Stomach (tissue), 9 donors: ENCODE results near the gene MAGEA11. TPM values are rescaled to one million over a fixed set of nuclear protein-coding genes. Genes with fewer than 3 reads are reported as not detected.
"Not testable (repeated sequence)": the region's sequence is repeated elsewhere in the genome, so short reads cannot be mapped to it uniquely, and the experiment has no call there.

Experiments used
- DNase-seq, 2 donors: peaks; one replicate each; pipeline versions ENCODE4 v3.0.0 to v3.0.0-alpha.2; 2013 to 2019
- H3K27ac ChIP-seq, 5 donors: fragments of 200-600 bp in 4 of 5; sonication (generic) in 4 of 5; one replicate each; pipeline ENCODE4 v1.5.1; 2013 to 2019; ENCODE audit warnings: mild to moderate bottlenecking in 1 of 5, moderate library complexity in 1 of 5
- H3K27me3 ChIP-seq, 3 donors: fragments of 200-600 bp; sonication (generic); one replicate each; pipeline ENCODE4 v1.5.1; 2017 to 2019; ENCODE audit warnings: mixed run types in 1 of 3
- H3K36me3 ChIP-seq, 4 donors: fragments of 200-600 bp; sonication (generic); 1 replicate in 3 of 4; 2 replicates in 1 of 4; pipeline ENCODE4 v1.5.1; 2016 to 2019
- H3K4me1 ChIP-seq, 4 donors: fragments of 200-600 bp; sonication (generic); one replicate each; pipeline ENCODE4 v1.5.1; 2016 to 2019
- H3K4me3 ChIP-seq, 4 donors: fragments of 200-600 bp; sonication (generic) in 3 of 4; one replicate each; pipeline ENCODE4 v1.5.1; 2016 to 2019; ENCODE audit warnings: mild to moderate bottlenecking in 1 of 4
- H3K9me3 ChIP-seq, 4 donors: fragments of 200-600 bp; sonication (generic); one replicate each; pipeline ENCODE4 v1.5.1; 2016 to 2019
- CTCF ChIP-seq, 7 experiments: fragments of 450-650 bp in 4 of 7; fragments of 200-600 bp in 3 of 7; sonication (generic) in 3 of 7; IDR thresholded peaks; one replicate each; pipeline ENCODE4 v1.5.1; 2016 to 2019; ENCODE audit warnings: antibody characterized with exemption in 7 of 7, control low read depth in 2 of 7, mild to moderate bottlenecking in 1 of 7
- EP300 ChIP-seq: sonication (generic); formaldehyde crosslinking; IDR thresholded peaks from one replicate; pipeline ENCODE4 v1.6.1; 2017; ENCODE audit warnings: antibody characterized with exemption
- POLR2A ChIP-seq, 4 donors: fragments of 450-650 bp; IDR thresholded peaks; one replicate each; pipeline ENCODE4 v1.6.1; 2016; ENCODE audit warnings: antibody characterized with exemption in 4 of 4, control low read depth in 2 of 4, mild to moderate bottlenecking in 1 of 4, moderate library complexity in 1 of 4
- POLR2AphosphoS5 ChIP-seq, 3 donors: sonication (generic); formaldehyde crosslinking; IDR thresholded peaks; one replicate each; pipeline ENCODE4 v1.6.1; 2016; ENCODE audit warnings: antibody characterized with exemption in 3 of 3
- WGBS, 5 donors: extraction: QIAGEN DNeasy Blood & Tissue Kit in 3 of 5; methylation state at CpG; one replicate each; pipeline versions ENCODE4 v1.1.5 to v1.1.7; 2013 to 2018; 5-methylcytosine and 5-hydroxymethylcytosine counted together
- intact Hi-C: fragments of 100-400 bp; cut with DNase I; formaldehyde crosslinking; loops from one replicate; pipeline ENCODE4 v1.15.1; 2023; ENCODE audit warnings: low total_unique reads
- polyA plus RNA-seq, 3 donors: library from polyadenylated mRNA; stranded (reverse); fragments of 200-250 nt; gene quantifications; one replicate each; pipeline ENCODE4 v1.2.3, GENCODE V29; 2013
- total RNA-seq, 5 donors: library from RNA; depleted of rRNA; stranded (reverse); fragments of >200 nt; gene quantifications; one replicate each; pipeline versions ENCODE4 v1.1.0 to v1.2.3, GENCODE V29; 2014 to 2016
- donor health status: healthy with polysubstance abuse.
- donor health status: Bipolar disorder and iron deficiency.
- donor health status: healthy.

MAGEA11 gene
- total and polyA plus RNA-seq, 8 donors = not detected

GRCh38 chrX:149742269-149742668 is 30.4 kb downstream of the MAGEA11 start:
- no CpG with 5 or more reads among the region's 6 CpGs for WGBS, 5 donors
- H3K9me3 ChIP-seq, intact Hi-C loops, H3K27ac ChIP-seq, H3K4me3 ChIP-seq, H3K27me3 ChIP-seq, H3K4me1 ChIP-seq, DNase-seq, H3K36me3 ChIP-seq: not testable (repeated sequence)

GRCh38 chrX:149746390-149747007 is 34.6 kb downstream of the MAGEA11 start:
- 60 to 88% (median 77%) methylated on average over 2 of the region's 6 CpGs; no CpG with 5 or more reads in 2 of the 5 donors for WGBS, 5 donors
- H3K4me3 ChIP-seq, H3K27ac ChIP-seq, H3K36me3 ChIP-seq, H3K27me3 ChIP-seq, H3K9me3 ChIP-seq, intact Hi-C loops, H3K4me1 ChIP-seq, DNase-seq: not testable (repeated sequence)

GRCh38 chrX:149757206-149758067 is 45.6 kb downstream of the MAGEA11 start:
- 76 to 94% (median 77%) methylated on average over 5 to 8 of the region's 8 CpGs for WGBS, 5 donors

GRCh38 chrX:149758068-149758714 is 46.3 kb downstream of the MAGEA11 start:
- no peak overlapping the region for H3K27ac ChIP-seq
- H3K36me3 ChIP-seq = no peaks in the 10 kb centered on the region
- no peaks in the 10 kb centered on the region for H3K27me3 ChIP-seq
- no peaks in the 10 kb centered on the region for H3K9me3 ChIP-seq
- no peak for DNase-seq
- intact Hi-C loops = no loop called here
- WGBS, 5 donors = 80 to 96% (median 94%) methylated on average over 2 to 18 of the region's 18 CpGs
- TF ChIP-seq POLR2AphosphoS5 (IDR thresholded peaks at IDR 0.05) (no peak), EP300 (no peak), CTCF (IDR thresholded peaks at IDR 0.05) (no peak), POLR2A (IDR thresholded peaks at IDR 0.05) (no peak)
- no peaks in the 10 kb centered on the region for H3K4me1 ChIP-seq
- no peak overlapping the region for H3K4me3 ChIP-seq

More at GRCh38 chrX:149757206-149758067, 45.6 kb downstream of the MAGEA11 start:
- Histone ChIP-seq H3K27me3 (no peaks in the 10 kb centered on the region), H3K4me1 (no peaks in the 10 kb centered on the region), H3K36me3 (no peaks in the 10 kb centered on the region), H3K27ac (no peak overlapping the region), H3K4me3 (no peak overlapping the region), H3K9me3 (no peaks in the 10 kb centered on the region)
- intact Hi-C loops = no loop called here
- DNase-seq = no peak
- TF ChIP-seq EP300 (no peak), POLR2A (IDR thresholded peaks at IDR 0.05) (no peak), POLR2AphosphoS5 (IDR thresholded peaks at IDR 0.05) (no peak), CTCF (IDR thresholded peaks at IDR 0.05) (no peak)

- H3K4me3 ChIP-seq, H3K4me1 ChIP-seq, intact Hi-C loops, H3K36me3 ChIP-seq, H3K9me3 ChIP-seq, H3K27me3 ChIP-seq, DNase-seq, H3K27ac ChIP-seq: not testable (repeated sequence)
- 87 to 94% (median 92%) methylated on average over 12 to 16 of the region's 17 CpGs; no CpG with 5 or more reads in 1 of the 5 donors for WGBS, 5 donors
These were observed 46.8 kb downstream of the MAGEA11 start for GRCh38 chrX:149758715-149759078.
